Adrenal gland (tissue), 12 donors: ENCODE results near the gene TSSK2. TPM values are rescaled to one million over a fixed set of nuclear protein-coding genes. Genes with fewer than 3 reads are reported as not detected.

Experiments used
- DNase-seq, 7 donors: peaks; one replicate each; pipeline ENCODE4 v3.0.0-alpha.2; 2019 to 2020
- H3K27ac ChIP-seq, 5 donors: fragments of 200-600 bp; sonication (generic) in 4 of 5; 1 replicate in 3 of 5; 2 replicates in 2 of 5; pipeline versions ENCODE4 v1.5.1 to v1.8.0; 2016 to 2020; ENCODE audit warnings: mild to moderate bottlenecking in 1 of 5
- H3K27me3 ChIP-seq: fragments of 200-600 bp; 2 replicates; pipeline ENCODE4 v1.8.0; 2021
- H3K36me3 ChIP-seq, 2 donors: fragments of 200-600 bp; replicated peaks in 1 of 2; 1 replicate in 1 of 2; 2 replicates in 1 of 2; pipeline versions ENCODE4 v1.5.1 to v1.8.0; 2018 to 2022
- H3K4me1 ChIP-seq, 2 donors: fragments of 200-600 bp; replicated peaks in 1 of 2; 1 replicate in 1 of 2; 2 replicates in 1 of 2; pipeline versions ENCODE4 v1.5.1 to v1.8.0; 2018 to 2021
- H3K4me3 ChIP-seq, 4 donors: fragments of 200-600 bp; sonication (generic) in 3 of 4; one replicate each; pipeline ENCODE4 v1.5.1; 2016 to 2018
- H3K9me3 ChIP-seq, 3 donors: fragments of 200-600 bp; sonication (generic) in 1 of 3; replicated peaks in 1 of 3; 1 replicate in 2 of 3; 2 replicates in 1 of 3; pipeline versions ENCODE4 v1.5.1 to v1.8.0; 2016 to 2021
- POLR2A ChIP-seq, 2 donors: fragments of 450-650 bp; IDR thresholded peaks; one replicate each; pipeline ENCODE4 v1.6.1; 2017; ENCODE audit warnings: antibody characterized with exemption in 2 of 2, mild to moderate bottlenecking in 2 of 2, moderate library complexity in 1 of 2
- WGBS, 4 donors: extraction: QIAGEN DNeasy Blood & Tissue Kit in 2 of 4; methylation state at CpG; one replicate each; pipeline versions ENCODE4 v1.1.5 to v1.1.7; 2013 to 2017; 5-methylcytosine and 5-hydroxymethylcytosine counted together
- intact Hi-C, 2 donors: fragments of 100-400 bp; cut with DNase I; formaldehyde crosslinking; loops; one replicate each; pipeline versions ENCODE4 v1.14.1 to v1.15.0; 2022 to 2023
- polyA plus RNA-seq, 3 donors: library from polyadenylated mRNA; stranded (reverse); fragments of 200-250 nt in 2 of 3; fragments of 350-450 nt in 1 of 3; fragmentation: Illumina TruSeq in 1 of 3; extraction: RNeasy Lipid Tissue Mini Kit (QIAGEN cat#74804) in 1 of 3; gene quantifications; one replicate each; pipeline ENCODE4 v1.2.3, GENCODE V29; 2013 to 2014
- total RNA-seq, 9 donors: library from RNA; depleted of rRNA in 4 of 9; stranded (reverse); fragments of >200 nt in 4 of 9; fragments of 120-200 nt in 1 of 9; fragmentation: NEBNext Ultra II Directional in 1 of 9; extraction: Animal tissue kit (Norgen Biotek cat#: 25700) in 1 of 9; gene quantifications; one replicate each; pipeline versions ENCODE4 v1.1.0 to v1.2.4, GENCODE V29; 2013 to 2023
- TF ChIP-seq, protein P1 (sequence below), 6 experiments: fragments of 450-650 bp in 4 of 6; fragments of 200-600 bp in 2 of 6; sonication (generic) in 1 of 6; IDR thresholded peaks; 1 replicate in 5 of 6; 2 replicates in 1 of 6; pipeline versions ENCODE4 v1.5.1 to v1.8.0; 2016 to 2021; ENCODE audit warnings: antibody characterized with exemption in 6 of 6, mild to moderate bottlenecking in 2 of 6, moderate library complexity in 1 of 6
- donor health status: healthy with polysubstance abuse.
- donor health status: Bipolar disorder and iron deficiency.
- donor health status: DM: yes; HTN: yes; CAD: no.
- donor health status: DM: no; HTN: no; CAD: no.
- donor health status: DM: no; HTN: no; CAD: no.
- donor health status: DM: yes; HTN: yes; CAD: no.

Gene TSSK2
- total and polyA plus RNA-seq, 12 donors = 0.06 to 0.32 TPM; not detected in 10

- Histone ChIP-seq H3K9me3 (no peaks in the 10 kb centered on the region), H3K36me3 (no peaks in the 10 kb centered on the region), H3K4me3 (no peak overlapping the region), H3K27ac (peak overlapping the region in 4 of 5 donors; percentile 7 to 73 (median 38)), H3K4me1 (peaks cover 20 to 39% of the 10 kb centered on the region in 2 donors), H3K27me3 (no peaks in the 10 kb centered on the region)
- WGBS, 4 donors = 42 to 47% (median 46%) methylated on average over 7 of the region's 7 CpGs
- intact Hi-C loops = loop anchor here in 1 of 2 donors (10.0 kb wide), 1 partner anchor 65 kb away; no protein-coding TSS in a partner anchor
- TF ChIP-seq POLR2A (IDR thresholded peaks at IDR 0.05) = no peak
- TF ChIP-seq, protein P1, sequence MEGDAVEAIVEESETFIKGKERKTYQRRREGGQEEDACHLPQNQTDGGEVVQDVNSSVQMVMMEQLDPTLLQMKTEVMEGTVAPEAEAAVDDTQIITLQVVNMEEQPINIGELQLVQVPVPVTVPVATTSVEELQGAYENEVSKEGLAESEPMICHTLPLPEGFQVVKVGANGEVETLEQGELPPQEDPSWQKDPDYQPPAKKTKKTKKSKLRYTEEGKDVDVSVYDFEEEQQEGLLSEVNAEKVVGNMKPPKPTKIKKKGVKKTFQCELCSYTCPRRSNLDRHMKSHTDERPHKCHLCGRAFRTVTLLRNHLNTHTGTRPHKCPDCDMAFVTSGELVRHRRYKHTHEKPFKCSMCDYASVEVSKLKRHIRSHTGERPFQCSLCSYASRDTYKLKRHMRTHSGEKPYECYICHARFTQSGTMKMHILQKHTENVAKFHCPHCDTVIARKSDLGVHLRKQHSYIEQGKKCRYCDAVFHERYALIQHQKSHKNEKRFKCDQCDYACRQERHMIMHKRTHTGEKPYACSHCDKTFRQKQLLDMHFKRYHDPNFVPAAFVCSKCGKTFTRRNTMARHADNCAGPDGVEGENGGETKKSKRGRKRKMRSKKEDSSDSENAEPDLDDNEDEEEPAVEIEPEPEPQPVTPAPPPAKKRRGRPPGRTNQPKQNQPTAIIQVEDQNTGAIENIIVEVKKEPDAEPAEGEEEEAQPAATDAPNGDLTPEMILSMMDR (IDR thresholded peaks at IDR 0.05) = no peak
- peak in 6 of 7 donors; percentile 52 to 77 (median 54) for DNase-seq
Measured at GRCh38 chr22:19109198-19110063, 21.7 kb upstream of the TSSK2 start.

DNA sequence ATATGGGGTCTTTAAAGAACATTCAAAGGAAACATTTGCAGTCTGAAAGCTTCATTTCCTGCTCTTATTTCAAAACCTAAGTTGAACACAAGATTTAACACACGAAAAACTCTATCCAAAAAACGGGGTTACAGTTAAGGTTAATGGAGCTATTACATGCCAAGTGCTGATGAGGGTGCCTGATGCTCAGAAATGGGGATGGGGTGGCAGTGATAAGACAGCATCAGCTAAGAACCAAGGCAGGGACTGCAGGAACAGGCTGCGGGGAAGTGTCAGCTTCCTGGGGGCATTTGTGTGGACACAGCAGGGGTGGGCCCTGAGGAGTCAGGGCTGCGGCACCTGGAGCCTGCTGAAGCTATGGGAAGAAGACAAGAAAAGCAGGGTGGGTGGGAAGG is 21.0 kb upstream of the TSSK2 start:
- H3K36me3 ChIP-seq = no peaks in the 10 kb centered on the region
- TF ChIP-seq, protein P1 (IDR thresholded peaks at IDR 0.05) = no peak
- no peak for TF ChIP-seq POLR2A (IDR thresholded peaks at IDR 0.05)
- H3K27ac ChIP-seq = peak overlapping the region in 4 of 5 donors; percentile 7 to 73 (median 38)
- no peaks in the 10 kb centered on the region for H3K27me3 ChIP-seq
- intact Hi-C loops = no loop called here
- peaks cover 15 to 37% of the 10 kb centered on the region in 2 donors for H3K4me1 ChIP-seq
- H3K9me3 ChIP-seq = no peaks in the 10 kb centered on the region
- 24 to 68% (median 35%) methylated on average over 4 of the region's 4 CpGs for WGBS, 4 donors
- H3K4me3 ChIP-seq = no peak overlapping the region
- DNase-seq = no peak

- Histone ChIP-seq H3K27me3 (no peaks in the 10 kb centered on the region), H3K27ac (no peak overlapping the region), H3K9me3 (no peaks in the 10 kb centered on the region), H3K4me1 (peaks cover 15 to 39% of the 10 kb centered on the region in 2 donors), H3K4me3 (no peak overlapping the region), H3K36me3 (no peaks in the 10 kb centered on the region)
- no peak for DNase-seq
- intact Hi-C loops = no loop called here
- no peak for TF ChIP-seq POLR2A (IDR thresholded peaks at IDR 0.05)
- TF ChIP-seq, protein P1 (IDR thresholded peaks at IDR 0.05) = no peak
Measured at GRCh38 chr22:19110646-19111045, 20.5 kb upstream of the TSSK2 start.

- TF ChIP-seq POLR2A (IDR thresholded peaks at IDR 0.05) = no peak
- TF ChIP-seq, protein P1 (IDR thresholded peaks at IDR 0.05) = no peak
- no peaks in the 10 kb centered on the region for H3K27me3 ChIP-seq
- peaks cover 15 to 41% of the 10 kb centered on the region in 2 donors for H3K4me1 ChIP-seq
- no peaks in the 10 kb centered on the region for H3K36me3 ChIP-seq
- H3K27ac ChIP-seq = no peak overlapping the region
- no peaks in the 10 kb centered on the region for H3K9me3 ChIP-seq
- intact Hi-C loops = no loop called here
- H3K4me3 ChIP-seq = no peak overlapping the region
- WGBS, 4 donors = 83 to 94% (median 86%) methylated on average over 3 of the region's 3 CpGs; no CpG with 5 or more reads in 1 of the 4 donors
- peak in 1 of 7 donors; percentile 12 for DNase-seq
Measured at GRCh38 chr22:19111140-19111539, 20.0 kb upstream of the TSSK2 start.
